K562 (cell line): Measurements from ENCODE around the gene CREB3L4. TPM values are rescaled to one million over a fixed set of nuclear protein-coding genes. Genes with fewer than 3 reads are reported as not detected.
A peak's percentile ranks its signal among the peaks of the same experiment; 100 is the strongest.

Source experiments
- ATAC-seq: fragments of 200-7000 bp; cut with Tn5 transposase; 3 replicates; pipeline ENCODE4 v1.9.1; 2020; ENCODE audit warnings: moderate library complexity
- BruUV-seq: library from RNA; stranded (reverse); fragments of 400-500 nt; replicated peaks from 2 replicates; lab custom pipeline; 2021; lab: Mats Ljungman, UMichigan
- CTCF ChIA-PET: fragments of 300-600 bp; formaldehyde crosslinking; extraction: SDS; loops from one replicate; lab custom pipeline; 2021; ENCODE audit warnings: low intra/inter-chr PET ratio; lab: Yijun Ruan, JAX
- POLR2A ChIA-PET: fragments of 300-600, 350-650 bp; sonication (Branson Sonifier 250); formaldehyde crosslinking; extraction: SDS; loops from one replicate; lab custom pipeline; 2021; ENCODE audit warnings: antibody characterized with exemption, inconsistent platforms; lab: Yijun Ruan, JAX
- DNase-seq, 4 experiments: peaks; one replicate each; pipeline versions ENCODE4 v3.0.0 to v3.0.0-alpha.2; 2011 to 2018; ENCODE audit warnings: low spot score in 3 of 4, mixed read lengths in 3 of 4; ENCODE audit errors: extremely low read depth in 1 of 4
- FAIRE-seq: peaks from 2 replicates; lab custom pipeline; 2011; peaks lifted over from hg19 to GRCh38; lab: Jason Lieb, UNC
- H2AFZ ChIP-seq: 2 replicates; pipeline ENCODE4 v1.6.0; 2011; ENCODE audit warnings: low read depth, low read length, control low read depth, inconsistent platforms
- H3K27ac ChIP-seq: fragments of 200-600 bp; 3 replicates; pipeline ENCODE4 v1.8.0; 2011; ENCODE audit warnings: low read depth, mild to moderate bottlenecking, control low read depth, inconsistent platforms, low read length, moderate library complexity, mixed read lengths; ENCODE audit errors: extremely low read depth
- H3K27me3 ChIP-seq, 2 experiments: fragments of 300-600 bp in 1 of 2; 2 replicates in 1 of 2; 3 replicates in 1 of 2; pipeline versions ENCODE4 v1.6.0 to v1.8.0; 2011; ENCODE audit warnings: inconsistent platforms in 2 of 2, low read length in 2 of 2, mild to moderate bottlenecking in 1 of 2, mixed read lengths in 1 of 2, moderate library complexity in 1 of 2; ENCODE audit not compliant: control insufficient read depth in 2 of 2, insufficient read depth in 2 of 2
- H3K36me3 ChIP-seq: fragments of 300-600 bp; 3 replicates; pipeline ENCODE4 v1.8.0; 2011; ENCODE audit warnings: mild to moderate bottlenecking, low read length, inconsistent platforms; ENCODE audit not compliant: control insufficient read depth, insufficient read depth
- H3K4me1 ChIP-seq, 2 experiments: fragments of 200-600 bp in 1 of 2; replicated peaks in 1 of 2; 2 replicates in 1 of 2; 3 replicates in 1 of 2; pipeline versions ENCODE4 v1.5.1 to v1.8.0; 2011; ENCODE audit warnings: inconsistent platforms in 2 of 2, low read length in 2 of 2, mild to moderate bottlenecking in 1 of 2, mixed read lengths in 1 of 2, moderate library complexity in 1 of 2; ENCODE audit not compliant: control insufficient read depth in 2 of 2, insufficient read depth in 2 of 2
- H3K4me2 ChIP-seq: 2 replicates; pipeline ENCODE4 v1.6.1; 2011; ENCODE audit warnings: low read length, control low read depth, inconsistent platforms, mixed read lengths; ENCODE audit not compliant: insufficient read depth
- H3K4me3 ChIP-seq: fragments of 200-600 bp; sonication (generic), shearing (Covaris generic); 2 replicates; pipeline ENCODE4 v1.5.1; 2016; ENCODE audit warnings: control low read depth, inconsistent platforms
- H3K79me2 ChIP-seq: fragments of 200-600 bp; 3 replicates; pipeline ENCODE4 v1.8.0; 2011; ENCODE audit warnings: low read length, inconsistent platforms; ENCODE audit not compliant: control insufficient read depth, insufficient read depth
- H3K9ac ChIP-seq, 2 experiments: 2 replicates each; pipeline versions ENCODE4 v1.6.0 to v1.6.1; 2011; ENCODE audit warnings: low read depth in 2 of 2, low read length in 2 of 2, control low read depth in 1 of 2, inconsistent platforms in 1 of 2, mild to moderate bottlenecking in 1 of 2, mixed read lengths in 1 of 2; ENCODE audit not compliant: insufficient read depth in 1 of 2
- H3K9me1 ChIP-seq: one replicate; pipeline ENCODE4 v1.6.0; 2011; ENCODE audit warnings: inconsistent platforms, mild to moderate bottlenecking, low read length, moderate library complexity; ENCODE audit not compliant: control insufficient read depth, insufficient read depth
- H3K9me3 ChIP-seq: replicated peaks from 2 replicates; pipeline ENCODE4 v1.5.1; 2011; ENCODE audit warnings: low read depth, low read length, inconsistent platforms; ENCODE audit not compliant: control insufficient read depth, insufficient read depth
- H4K20me1 ChIP-seq: replicated peaks from 2 replicates; pipeline ENCODE4 v1.6.1; 2011; ENCODE audit warnings: low read length, inconsistent platforms, mixed read lengths; ENCODE audit not compliant: control insufficient read depth, insufficient read depth
- FOXJ2 ChIP-seq: fragments of 200-800 bp; sonication (Bioruptor generic); IDR thresholded peaks from 2 replicates; pipeline ENCODE4 v1.6.1; 2016; ENCODE audit warnings: missing genetic modification characterization, missing compliant biosample characterization
- POLR2G ChIP-seq: fragments of 200-400 bp; formaldehyde crosslinking; IDR thresholded peaks from 2 replicates; pipeline ENCODE4 v1.6.1; 2017; ENCODE audit warnings: low read depth, mild to moderate bottlenecking, antibody characterized with exemption, low read length, moderate library complexity
- SUPT5H ChIP-seq: fragments of 450-650 bp; IDR thresholded peaks from 2 replicates; pipeline ENCODE4 v1.6.1; 2016
- ZNF274 ChIP-seq: IDR thresholded peaks from 2 replicates; pipeline ENCODE4 v1.6.1; 2011; ENCODE audit warnings: low read depth, mild to moderate bottlenecking, low read length, moderate library complexity, borderline replicate concordance
- WGBS: fragments of 100-300 bp; shearing (Covaris generic); methylation state at CpG from one replicate; pipeline ENCODE4 v1.1.6; 2016; ENCODE audit warnings: low coverage, mixed read lengths; ENCODE audit not compliant: insufficient coverage; ENCODE audit errors: missing lambda C conversion rate; 5-methylcytosine and 5-hydroxymethylcytosine counted together
- in situ Hi-C: fragments of 300-500 bp; cut with MboI; formaldehyde crosslinking; loops from 4 replicates; pipeline ENCODE4 v1.15.0; 2018; ENCODE audit warnings: inconsistent platforms, mixed read lengths
- intact Hi-C: fragments of 100-400 bp; cut with micrococcal nuclease; formaldehyde crosslinking; loops from 2 replicates; pipeline ENCODE4 v1.14.2; 2022
- polyA plus RNA-seq, 8 experiments: library from polyadenylated mRNA; depleted of rRNA in 4 of 8; stranded (reverse) in 5 of 8; unstranded in 3 of 8; fragments of >200 nt; fragmentation: Nextera tagmentation in 2 of 8; fragmentation: Illumina TruSeq in 1 of 8; extraction: Ambion mirVana in 2 of 8; extraction: Trizol in 1 of 8; gene quantifications; 2 replicates each; pipeline versions ENCODE4 v1.2.1 to v1.2.3, GENCODE V29; 2011 to 2014; ENCODE audit warnings: inconsistent platforms in 1 of 8, missing spikeins in 1 of 8
- total RNA-seq, 7 experiments: library from RNA; depleted of rRNA in 6 of 7; stranded (reverse); fragments of >200 nt in 6 of 7; fragmentation: Illumina TruSeq in 2 of 7; extraction: Trizol in 2 of 7; gene quantifications; 2 replicates each; pipeline versions ENCODE4 v1.2.1 to v1.2.3, GENCODE V29; 2011 to 2021; ENCODE audit warnings: low replicate concordance in 1 of 7

Gene CREB3L4
- total and polyA plus RNA-seq, 9 of the 15 experiments (the other 6 are each of a cell fraction or from before 2014, with no cell fraction given), result 9.9 to 18.6 (median 13.9) TPM

DNA sequence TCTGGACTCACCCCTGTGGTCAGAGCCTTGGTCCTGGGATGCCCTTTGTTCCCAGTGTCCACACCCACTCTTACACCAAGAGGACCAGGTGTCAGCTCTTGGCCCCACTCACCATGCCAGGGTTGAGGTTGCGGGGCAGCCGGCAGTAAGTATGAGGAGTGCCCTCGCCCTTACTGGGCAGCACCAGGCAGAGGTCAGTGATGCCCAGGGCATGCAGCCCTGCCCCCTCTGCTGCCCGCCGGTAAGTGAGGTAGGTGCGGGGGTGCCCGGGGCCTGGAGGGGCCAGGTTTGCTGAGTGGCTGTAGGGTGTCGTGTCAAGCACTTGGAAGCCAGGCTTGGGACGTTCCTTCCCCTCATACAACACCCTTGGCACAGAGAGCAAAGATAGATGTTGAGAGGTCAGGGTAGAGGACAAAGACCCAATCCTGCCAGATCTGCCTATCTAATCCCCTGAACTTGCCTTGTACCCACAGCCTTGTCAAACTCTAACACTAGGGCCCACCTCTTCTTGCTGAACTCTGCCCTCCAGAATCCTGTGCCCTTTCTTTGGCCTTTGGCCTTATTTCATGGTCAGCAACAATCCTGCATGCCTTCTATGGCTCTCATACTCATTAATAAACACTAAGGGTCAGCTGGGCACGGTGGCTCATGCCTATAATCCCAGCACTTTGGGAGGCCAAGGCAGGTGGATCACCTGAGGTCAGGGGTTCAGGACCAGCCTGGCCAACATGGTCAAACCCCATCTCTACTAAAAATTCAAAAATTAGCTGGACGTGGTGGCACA is 24.7 kb upstream of the CREB3L4 start:
- Histone ChIP-seq H3K27ac (no peak overlapping the region; the same call in 2 of the 3 replicates), H3K9me1 (no peaks in the 10 kb centered on the region), H3K4me1 (peaks cover 12 to 32% of the 10 kb centered on the region in 2 experiments; a peak in 4 of 5 replicates), H3K4me2 (no peak overlapping the region), H4K20me1 (no peaks in the 10 kb centered on the region), H3K9me3 (no peaks in the 10 kb centered on the region), H3K27me3 (no peaks in the 10 kb centered on the region), H3K4me3 (no peak overlapping the region), H3K79me2 (peaks cover 29% of the 10 kb centered on the region), H2AFZ (no peak overlapping the region), H3K9ac (no peak overlapping the region), H3K36me3 (peaks cover 68% of the 10 kb centered on the region)
- BruUV-seq, result TSS peak; percentile 7
- in situ Hi-C loops, result no loop called here
- DNase-seq (no peak), FAIRE-seq (no peak), ATAC-seq (no peak)
- intact Hi-C loops, result no loop called here
- no peak for TF ChIP-seq FOXJ2
- TF ChIP-seq ZNF274, result no peak
- TF ChIP-seq POLR2G, result peak; percentile 37; the same call in 1 of the 2 replicates
- TF ChIP-seq SUPT5H, result 0 out of 2 replicates have a peak, but pooled peaks have one; percentile 26
- ChIA-PET POLR2A (interaction anchor here (5.5 kb wide), 1 partner anchor 15 kb away, joined by 39 read pairs; the partner anchor contains the start of gene CRTC2), CTCF (no interaction called here)
- WGBS, result 92% methylated on average over 9 of the region's 11 CpGs
